Hepatocyte (in vitro differentiated cells): ENCODE measurements around the gene ANAPC2. TPM values are rescaled to one million over a fixed set of nuclear protein-coding genes. Genes with fewer than 3 reads are reported as not detected.
A peak's percentile ranks its signal among the peaks of the same experiment; 100 is the strongest.

Experiments used
- DNase-seq: peaks from one replicate; pipeline ENCODE4 v3.0.0-alpha.2; 2016; ENCODE audit warnings: low spot score
- H2AFZ ChIP-seq: fragments of 200-600 bp; sonication (generic); 2 replicates; pipeline ENCODE4 v1.6.0; 2016; ENCODE audit warnings: antibody characterized with exemption, mild to moderate bottlenecking
- H3K27ac ChIP-seq: fragments of 200-600 bp; sonication (generic); 2 replicates; pipeline ENCODE4 v1.5.1; 2016; ENCODE audit warnings: mild to moderate bottlenecking
- H3K27me3 ChIP-seq: fragments of 200-600 bp; sonication (generic); 2 replicates; pipeline ENCODE4 v1.6.1; 2016
- H3K36me3 ChIP-seq: fragments of 200-600 bp; sonication (generic); replicated peaks from 2 replicates; pipeline ENCODE4 v1.5.1; 2016; ENCODE audit warnings: low read depth; ENCODE audit not compliant: insufficient read depth
- H3K4me1 ChIP-seq: fragments of 200-600 bp; sonication (generic); 2 replicates; pipeline ENCODE4 v1.5.1; 2016; ENCODE audit warnings: mild to moderate bottlenecking, moderate library complexity; ENCODE audit not compliant: insufficient read depth
- H3K4me2 ChIP-seq: fragments of 200-600 bp; sonication (generic); 2 replicates; pipeline ENCODE4 v1.6.0; 2016
- H3K4me3 ChIP-seq: fragments of 200-600 bp; sonication (generic); 2 replicates; pipeline ENCODE4 v1.5.1; 2016; ENCODE audit warnings: mild to moderate bottlenecking
- H3K79me2 ChIP-seq: fragments of 200-600 bp; sonication (generic); 2 replicates; pipeline ENCODE4 v1.6.0; 2017; ENCODE audit warnings: mild to moderate bottlenecking
- H3K9me2 ChIP-seq: fragments of 200-600 bp; sonication (generic); replicated peaks from 2 replicates; pipeline ENCODE4 v1.6.0; 2017; ENCODE audit warnings: mild to moderate bottlenecking; ENCODE audit not compliant: insufficient read depth
- H3K9me3 ChIP-seq: fragments of 200-600 bp; sonication (generic); 2 replicates; pipeline ENCODE4 v1.5.1; 2016; ENCODE audit warnings: low read depth, mild to moderate bottlenecking
- H4K20me1 ChIP-seq: fragments of 200-600 bp; sonication (generic); 2 replicates; pipeline ENCODE4 v1.6.0; 2016; ENCODE audit warnings: mild to moderate bottlenecking; ENCODE audit not compliant: insufficient read depth, poor library complexity, severe bottlenecking
- CTCF ChIP-seq: fragments of 200-600 bp; sonication (generic); IDR thresholded peaks from 2 replicates; pipeline ENCODE4 v1.5.1; 2016; ENCODE audit warnings: antibody characterized with exemption, mild to moderate bottlenecking; ENCODE audit not compliant: poor library complexity
- EZH2 ChIP-seq: fragments of 200-600 bp; sonication (generic); IDR thresholded peaks from 2 replicates; pipeline ENCODE4 v1.6.1; 2016; ENCODE audit warnings: antibody characterized with exemption, mild to moderate bottlenecking, borderline replicate concordance
- EZH2phosphoT487 ChIP-seq: fragments of 200-600 bp; sonication (generic); IDR thresholded peaks from one replicate; pipeline ENCODE4 v1.6.1; 2018; ENCODE audit warnings: antibody characterized with exemption, mild to moderate bottlenecking, low read depth, moderate library complexity; ENCODE audit not compliant: unreplicated experiment, severe bottlenecking
- WGBS: methylation state at CpG from one replicate; pipeline ENCODE4 v1.1.6; 2016; ENCODE audit warnings: low lambda C conversion rate; ENCODE audit errors: missing lambda C conversion rate; 5-methylcytosine and 5-hydroxymethylcytosine counted together
- polyA plus RNA-seq: library from polyadenylated mRNA; unstranded; fragments of >200 nt; fragmentation: Nextera tagmentation; extraction: Ambion mirVana; gene quantifications from 2 replicates; pipeline ENCODE4 v1.2.1, GENCODE V29; 2016
- total RNA-seq: library from RNA; depleted of rRNA; stranded (reverse); fragments of >200 nt; gene quantifications from 2 replicates; pipeline ENCODE4 v1.2.3, GENCODE V29; 2014

ANAPC2 gene
- total and polyA plus RNA-seq, 2 experiments from 2014 or later: 12.2 to 21.3 TPM

GRCh38 chr9:137224830-137225694 lies 36.7 kb upstream of the ANAPC2 start, which contains the start of gene CYSRT1:
Gene CYSRT1, plus strand, starts transcription at chr9:137225174. Its CDS starts 448 bp downstream, at chr9:137225622.
- peak within 1 kb of the TSS; percentile 94 for H3K4me2 ChIP-seq
- DNase-seq: no peak
- TF ChIP-seq EZH2 (no peak), CTCF (no peak), EZH2phosphoT487 (no peak)
- H3K36me3 ChIP-seq: no peaks in the 10 kb centered on the region
- H3K27ac ChIP-seq: peak within 1 kb of the TSS; percentile 91
- H3K9me2 ChIP-seq: no peaks in the 10 kb centered on the region
- H3K27me3 ChIP-seq: no peaks in the 10 kb centered on the region
- peak within 1 kb of the TSS; percentile 76 for H3K4me3 ChIP-seq
- WGBS: 72% methylated on average over 22 of the region's 23 CpGs
- H4K20me1 ChIP-seq: no peaks in the 10 kb centered on the region
- no peaks in the 10 kb centered on the region for H3K79me2 ChIP-seq
- H3K4me1 ChIP-seq: peaks cover 43% of the 10 kb centered on the region
- H3K9me3 ChIP-seq: no peaks in the 10 kb centered on the region
- H2AFZ ChIP-seq: peak within 1 kb of the TSS; percentile 78

GRCh38 chr9:137223078-137223970 lies 35.0 kb upstream of the ANAPC2 start:
- TF ChIP-seq CTCF (no peak), EZH2phosphoT487 (no peak), EZH2 (no peak)
- Histone ChIP-seq H3K27ac (peak overlapping the region; percentile 91), H3K9me3 (no peaks in the 10 kb centered on the region), H3K9me2 (no peaks in the 10 kb centered on the region), H3K79me2 (no peaks in the 10 kb centered on the region), H3K4me3 (peak overlapping the region; percentile 76), H3K4me1 (peaks cover 41% of the 10 kb centered on the region), H3K4me2 (peak overlapping the region; percentile 95), H2AFZ (peak overlapping the region; percentile 78), H3K36me3 (no peaks in the 10 kb centered on the region), H4K20me1 (no peaks in the 10 kb centered on the region), H3K27me3 (no peaks in the 10 kb centered on the region)
- WGBS: 3% methylated on average over 36 of the region's 63 CpGs
- peak; percentile 98 for DNase-seq

GRCh38 chr9:137222190-137223077 lies 34.1 kb upstream of the ANAPC2 start, which contains the start of gene RNF208:
Gene RNF208, minus strand, starts transcription at chr9:137222240. Its CDS starts 1,028 bp downstream, at chr9:137221212.
- H3K4me3 ChIP-seq: peak within 1 kb of the TSS; percentile 39

More at GRCh38 chr9:137222190-137223077, 34.1 kb upstream of the ANAPC2 start, which contains the start of gene RNF208:
- WGBS: 15% methylated on average over 33 of the region's 88 CpGs
- Histone ChIP-seq H2AFZ (peak within 1 kb of the TSS; percentile 45), H3K27ac (peak within 1 kb of the TSS; percentile 91), H3K79me2 (no peaks in the 10 kb centered on the region), H3K4me2 (peak within 1 kb of the TSS; percentile 95), H3K9me3 (no peaks in the 10 kb centered on the region), H3K4me1 (peaks cover 40% of the 10 kb centered on the region), H3K27me3 (no peaks in the 10 kb centered on the region), H3K9me2 (no peaks in the 10 kb centered on the region), H4K20me1 (no peaks in the 10 kb centered on the region), H3K36me3 (no peaks in the 10 kb centered on the region)
- no peak for TF ChIP-seq CTCF
- TF ChIP-seq EZH2: no peak
- TF ChIP-seq EZH2phosphoT487: no peak
- peak; percentile 58 for DNase-seq
